Uterus (tissue), 4 donors: ENCODE results near the gene CIAO3. TPM values are rescaled to one million over a fixed set of nuclear protein-coding genes. Genes with fewer than 3 reads are reported as not detected.
"Not testable (repeated sequence)": the region's sequence is repeated elsewhere in the genome, so short reads cannot be mapped to it uniquely, and the experiment has no call there.

Experiments
- DNase-seq, 2 donors: peaks; one replicate each; pipeline ENCODE4 v3.0.0-alpha.2; 2019 to 2020
- H3K27ac ChIP-seq, 2 donors: fragments of 200-600 bp; sonication (generic); 1 replicate in 1 of 2; 2 replicates in 1 of 2; pipeline ENCODE4 v1.5.1; 2016 to 2018
- H3K27me3 ChIP-seq, 2 donors: fragments of 200-600 bp; sonication (generic); one replicate each; pipeline ENCODE4 v1.5.1; 2018 to 2019; ENCODE audit warnings: control low read depth in 1 of 2
- H3K36me3 ChIP-seq, 2 donors: fragments of 200-600 bp; sonication (generic); one replicate each; pipeline ENCODE4 v1.5.1; 2019; ENCODE audit warnings: control low read depth in 1 of 2
- H3K4me1 ChIP-seq, 2 donors: fragments of 200-600 bp; sonication (generic); one replicate each; pipeline ENCODE4 v1.5.1; 2018 to 2019; ENCODE audit warnings: control low read depth in 1 of 2
- H3K4me3 ChIP-seq, 2 donors: fragments of 200-600 bp; sonication (generic); 1 replicate in 1 of 2; 2 replicates in 1 of 2; pipeline ENCODE4 v1.5.1; 2018 to 2019; ENCODE audit warnings: mild to moderate bottlenecking in 1 of 2
- H3K9me3 ChIP-seq, 2 donors: fragments of 200-600 bp; sonication (generic); one replicate each; pipeline ENCODE4 v1.5.1; 2019; ENCODE audit warnings: control low read depth in 1 of 2
- CTCF ChIP-seq, 4 experiments: fragments of 200-600 bp in 2 of 4; fragments of 450-650 bp in 2 of 4; sonication (generic) in 2 of 4; IDR thresholded peaks; one replicate each; pipeline ENCODE4 v1.5.1; 2016 to 2019; ENCODE audit warnings: antibody characterized with exemption in 4 of 4, mild to moderate bottlenecking in 2 of 4, moderate library complexity in 1 of 4
- POLR2A ChIP-seq, 2 donors: fragments of 450-650 bp; IDR thresholded peaks; one replicate each; pipeline ENCODE4 v1.6.1; 2016; ENCODE audit warnings: antibody characterized with exemption in 2 of 2, mild to moderate bottlenecking in 1 of 2, moderate library complexity in 1 of 2
- intact Hi-C: fragments of 100-400 bp; cut with DNase I; formaldehyde crosslinking; loops from one replicate; pipeline ENCODE4 v1.15.1; 2023; ENCODE audit warnings: low total_unique reads
- total RNA-seq, 4 donors: library from RNA; depleted of rRNA in 3 of 4; stranded (reverse); fragments of >200 nt in 3 of 4; gene quantifications; one replicate each; pipeline versions ENCODE4 v1.1.0 to v1.2.4, GENCODE V29; 2014 to 2023
- donor health status: DM: yes; HTN: yes; CAD: no.

Gene CIAO3
- total RNA-seq, 4 donors from 2014 or later = 14.1 to 43.3 (median 25.0) TPM

- no peaks in the 10 kb centered on the region for H3K36me3 ChIP-seq
- intact Hi-C loops = no loop called here
- DNase-seq = peak; percentile 87 to 92
- TF ChIP-seq POLR2A (IDR thresholded peaks at IDR 0.05) (no peak), CTCF (IDR thresholded peaks at IDR 0.05) (no peak)
- peaks cover 5 to 15% of the 10 kb centered on the region in 2 donors for H3K4me1 ChIP-seq
- H3K9me3 ChIP-seq = no peaks in the 10 kb centered on the region
- no peak within 1 kb of the TSS for H3K27ac ChIP-seq
- peak within 1 kb of the TSS; percentile 36 to 52 for H3K4me3 ChIP-seq
- peaks cover 8 to 14% of the 10 kb centered on the region in 2 donors for H3K27me3 ChIP-seq
Observed at GRCh38 chr16:714558-715476, 26.0 kb downstream of the CIAO3 start, which contains the start of gene METRN. Gene METRN, plus strand, starts transcription at chr16:715118. Its CDS starts 172 bp downstream, at chr16:715290.

GRCh38 chr16:714079-714478 lies 26.7 kb downstream of the CIAO3 start:
- peaks cover 5 to 14% of the 10 kb centered on the region in 2 donors for H3K4me1 ChIP-seq
- no peaks in the 10 kb centered on the region for H3K9me3 ChIP-seq
- DNase-seq = no peak
- H3K4me3 ChIP-seq = no peak overlapping the region
- no peaks in the 10 kb centered on the region for H3K36me3 ChIP-seq
- TF ChIP-seq CTCF (IDR thresholded peaks at IDR 0.05) (no peak), POLR2A (IDR thresholded peaks at IDR 0.05) (no peak)
- intact Hi-C loops = no loop called here
- peaks cover 8 to 14% of the 10 kb centered on the region in 2 donors for H3K27me3 ChIP-seq
- H3K27ac ChIP-seq = no peak overlapping the region

- H3K27ac ChIP-seq, DNase-seq, H3K36me3 ChIP-seq, intact Hi-C loops, H3K4me3 ChIP-seq, H3K9me3 ChIP-seq: not testable (repeated sequence)
- TF ChIP-seq CTCF (IDR thresholded peaks at IDR 0.05) = peak in 1 of 4 experiments; percentile 9
- Histone ChIP-seq H3K4me1 (peaks cover 5 to 14% of the 10 kb centered on the region in 2 donors), H3K27me3 (peaks cover 16 to 19% of the 10 kb centered on the region in 2 donors)
Observed at GRCh38 chr16:712740-713250, 28.0 kb downstream of the CIAO3 start.

- intact Hi-C loops = no loop called here
- no peak for TF ChIP-seq POLR2A (IDR thresholded peaks at IDR 0.05)
- TF ChIP-seq CTCF (IDR thresholded peaks at IDR 0.05) = peak; percentile 90 to 93 (median 92)
- H3K4me3 ChIP-seq = no peak overlapping the region
- peak; percentile 65 to 72 for DNase-seq
- peaks cover 16 to 22% of the 10 kb centered on the region in 2 donors for H3K27me3 ChIP-seq
- no peaks in the 10 kb centered on the region for H3K36me3 ChIP-seq
- no peaks in the 10 kb centered on the region for H3K9me3 ChIP-seq
- peaks cover 5 to 14% of the 10 kb centered on the region in 2 donors for H3K4me1 ChIP-seq
- no peak overlapping the region for H3K27ac ChIP-seq
Observed at GRCh38 chr16:711548-712320, 29.1 kb downstream of the CIAO3 start.
